Posterior vena cava (tissue), 2 donors: ENCODE results near the gene ATP1A1. TPM values are rescaled to one million over a fixed set of nuclear protein-coding genes. Genes with fewer than 3 reads are reported as not detected.

Experiments used
- DNase-seq: peaks from one replicate; pipeline ENCODE4 v3.0.0-alpha.2; 2020; ENCODE audit warnings: low spot score
- intact Hi-C, 2 donors: fragments of 100-400 bp; cut with DNase I; formaldehyde crosslinking; loops; one replicate each; pipeline versions ENCODE4 v1.14.1 to v1.14.2; 2022 to 2023
- total RNA-seq, 2 donors: library from RNA; stranded (reverse); fragmentation: NEBNext Ultra II Directional; extraction: Animal tissue kit (Norgen Biotek cat#: 25700); gene quantifications; one replicate each; pipeline ENCODE4 v1.2.1, GENCODE V29; 2021
- donor health status: DM: yes; HTN: yes; CAD: no.
- donor health status: DM: yes; HTN: yes; CAD: no.

Gene ATP1A1
- total RNA-seq, 2 donors from 2014 or later = 227 to 248 TPM

DNA sequence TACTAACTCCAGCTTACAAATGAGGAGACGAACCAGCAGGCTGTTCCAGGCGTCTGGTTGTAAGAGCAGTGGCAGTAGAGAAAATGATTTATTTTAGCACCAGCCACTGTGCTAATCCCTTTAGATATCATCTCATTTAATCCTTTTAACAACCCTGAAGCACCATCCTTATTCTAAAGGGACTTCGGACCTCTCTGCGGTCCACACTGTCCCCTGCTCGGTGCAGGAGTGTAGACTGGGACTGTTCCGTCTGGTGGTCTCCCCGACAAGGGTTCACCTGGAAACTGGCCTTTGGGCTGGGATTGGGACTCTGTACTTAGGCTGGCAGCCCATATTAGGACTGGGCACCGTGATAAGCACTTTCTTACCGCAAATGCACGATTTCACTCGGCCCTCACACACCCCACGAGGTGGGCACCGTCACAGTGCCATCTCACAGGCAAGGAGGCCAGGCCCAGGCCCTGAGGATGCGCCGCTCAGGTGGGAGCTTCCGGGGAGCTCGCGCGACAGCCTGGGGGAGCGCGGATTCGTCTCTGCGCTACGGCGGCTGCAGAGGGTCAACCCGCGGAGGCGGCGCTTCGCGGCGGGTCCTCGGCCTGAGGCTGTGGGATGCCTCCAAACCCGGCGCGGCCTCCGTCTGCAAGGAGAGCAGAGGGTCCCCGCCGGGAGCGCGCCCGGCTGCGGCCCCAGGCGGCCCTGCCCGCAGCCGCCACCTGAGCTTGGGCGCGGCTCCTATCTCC is 45.2 kb downstream of the ATP1A1 start:
- DNase-seq = peak; percentile 93
- intact Hi-C loops = loop anchor here in 1 of 2 donors (5.0 kb wide), 1 partner anchor 41 kb away; no protein-coding TSS in a partner anchor

DNA sequence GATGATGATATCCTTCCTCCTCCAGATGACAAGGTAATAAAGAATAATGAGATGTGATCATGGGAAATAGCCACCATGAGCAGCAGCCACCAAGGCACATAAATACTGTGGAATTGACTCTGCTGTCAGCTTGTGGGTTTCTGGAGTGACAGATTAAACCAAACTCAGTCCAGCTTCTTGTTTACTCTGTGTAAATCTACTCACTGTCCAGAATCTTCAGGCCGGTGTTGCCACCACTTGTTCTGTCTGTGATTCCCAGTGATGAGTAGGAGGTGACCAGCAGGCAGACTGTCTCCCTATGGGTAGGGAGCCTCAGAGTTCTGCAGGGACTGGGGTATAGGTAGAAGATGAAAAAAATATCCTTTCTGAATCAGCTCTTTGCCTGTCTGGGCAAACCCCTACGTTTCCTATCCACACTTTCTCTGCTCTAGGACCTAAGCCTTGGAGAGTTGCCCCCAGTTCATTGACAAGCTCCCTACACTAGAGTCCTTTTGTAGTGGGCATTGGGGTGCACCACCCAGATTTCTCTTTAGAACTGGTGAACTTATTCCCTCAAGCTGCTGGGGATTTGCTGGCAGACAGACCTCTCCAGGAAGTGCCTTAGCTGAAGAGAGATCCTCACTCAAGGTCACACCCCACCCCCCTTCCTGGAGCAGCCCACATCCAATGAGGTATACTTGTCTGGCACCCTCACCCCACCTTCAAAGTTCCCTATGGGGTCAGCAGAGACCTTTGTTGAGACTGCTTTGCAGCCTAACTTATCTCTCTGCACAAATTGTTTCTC is 47.6 kb downstream of the ATP1A1 start:
- no peak for DNase-seq
- intact Hi-C loops = no loop called here

GRCh38 chr1:116424438-116424837 is 51.4 kb downstream of the ATP1A1 start:
- intact Hi-C loops = no loop called here
- no peak for DNase-seq

GRCh38 chr1:116424863-116425262 is 51.8 kb downstream of the ATP1A1 start:
- intact Hi-C loops = no loop called here
- DNase-seq = no peak

- DNase-seq = no peak
- intact Hi-C loops = no loop called here
These were observed 52.9 kb downstream of the ATP1A1 start for GRCh38 chr1:116425987-116426386.

GRCh38 chr1:116426401-116426800 is 53.4 kb downstream of the ATP1A1 start:
- DNase-seq = no peak
- intact Hi-C loops = no loop called here

GRCh38 chr1:116428576-116428975 is 55.5 kb downstream of the ATP1A1 start:
- no peak for DNase-seq
- intact Hi-C loops = no loop called here

DNA sequence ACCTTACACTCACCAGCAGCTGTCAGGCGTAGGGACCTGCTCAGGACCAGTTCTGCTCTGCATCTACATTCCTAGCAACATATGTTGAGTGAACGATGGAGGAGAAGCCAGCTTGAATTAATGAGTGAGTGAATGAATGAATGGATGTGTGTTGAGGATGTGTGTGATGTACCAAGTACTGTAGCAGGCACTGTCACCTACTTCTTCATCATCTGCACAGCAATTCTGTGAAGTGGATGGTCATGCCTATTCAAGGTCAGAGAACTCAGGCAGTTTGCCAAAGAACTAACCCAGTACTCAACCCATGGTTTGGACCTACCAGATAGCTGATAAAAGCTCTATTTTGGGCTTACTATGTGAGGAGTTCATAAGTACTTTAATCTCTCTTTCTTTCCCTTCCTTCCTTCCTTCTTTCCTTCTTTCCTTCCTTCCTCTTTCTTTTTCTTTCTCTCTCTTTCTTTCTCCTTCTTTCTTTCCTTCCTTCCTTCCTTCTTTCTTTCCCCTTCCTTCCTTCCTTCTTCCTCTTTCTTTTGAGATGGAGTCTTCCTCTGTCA is 56.9 kb downstream of the ATP1A1 start:
- DNase-seq = no peak
- intact Hi-C loops = no loop called here

- intact Hi-C loops = no loop called here
- DNase-seq = no peak
These were observed 58.9 kb downstream of the ATP1A1 start for GRCh38 chr1:116431870-116432500.

DNA sequence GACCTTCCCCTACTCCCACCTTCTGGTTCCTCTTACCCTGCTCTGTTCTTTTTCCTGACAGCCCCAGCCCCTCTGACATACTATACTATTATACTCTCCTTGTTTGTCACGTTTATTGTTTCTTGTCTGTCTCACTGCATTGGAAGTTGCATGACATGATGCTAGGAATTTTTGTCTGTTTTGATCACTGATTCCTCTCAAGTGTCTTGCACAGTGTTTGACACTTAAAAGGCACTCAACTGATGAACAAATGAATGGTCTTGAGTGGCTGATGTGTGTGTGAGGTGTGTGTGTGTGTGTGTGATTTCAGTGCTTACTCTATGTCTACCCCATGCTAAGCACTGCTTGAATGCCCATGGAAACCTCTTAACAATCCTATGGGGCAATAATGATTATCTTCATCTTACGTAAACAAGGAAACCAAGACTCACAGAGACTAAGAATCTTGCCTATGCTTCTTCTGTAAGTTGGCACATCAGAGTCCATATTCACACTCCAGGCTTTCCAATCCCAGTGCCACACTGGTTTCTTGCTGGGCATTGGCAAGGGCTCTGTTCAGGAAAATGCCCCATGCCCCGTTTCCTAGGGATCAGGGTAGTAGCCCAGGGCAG is 59.7 kb downstream of the ATP1A1 start:
- no peak for DNase-seq
- intact Hi-C loops = no loop called here

DNA sequence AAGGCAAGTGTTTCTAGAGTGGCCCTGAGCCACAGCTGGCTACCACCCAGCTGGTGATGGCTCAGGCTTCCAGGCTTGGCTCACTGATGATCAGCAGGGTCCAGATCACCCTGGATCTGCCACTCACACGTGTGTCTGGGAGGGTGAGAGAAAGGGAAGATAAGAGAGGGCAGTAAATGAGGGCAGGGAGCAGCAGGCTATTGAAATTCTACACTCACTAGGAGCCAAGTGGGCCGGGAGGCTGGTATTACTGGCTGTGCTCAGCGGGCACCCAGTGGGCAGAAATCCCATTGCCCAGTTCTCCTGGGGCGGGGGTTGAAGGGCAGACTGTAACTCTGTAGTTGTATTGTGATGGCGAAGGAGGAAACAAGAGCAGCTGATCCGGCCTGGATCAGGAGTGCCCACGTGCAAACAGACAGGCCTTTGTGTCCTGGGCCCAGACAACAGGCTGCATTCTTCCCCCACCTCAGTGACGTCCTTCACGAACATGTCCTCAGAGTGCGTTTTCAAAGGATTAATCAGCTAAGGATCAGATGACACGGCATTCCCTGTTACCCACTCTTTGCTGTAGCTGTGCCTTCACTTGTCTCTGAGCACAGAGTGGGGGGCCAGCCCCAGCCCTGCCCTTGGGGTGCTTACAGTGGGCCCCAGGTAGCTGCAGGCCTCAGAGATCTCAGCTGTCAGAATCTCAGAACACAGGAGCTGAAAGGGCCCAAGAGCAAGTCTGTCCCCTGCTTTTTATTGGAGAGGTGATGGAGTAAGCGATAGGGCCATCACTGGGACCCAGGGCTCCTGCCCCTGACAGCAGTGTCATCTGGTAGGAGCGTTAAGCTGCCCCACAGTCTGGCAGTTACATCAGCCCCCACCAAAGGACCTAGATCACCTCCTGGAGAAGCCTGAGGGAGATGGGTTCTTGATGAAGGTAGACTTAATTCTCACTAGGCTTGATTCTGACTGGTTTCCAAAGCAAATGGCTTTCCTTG is 60.5 kb downstream of the ATP1A1 start:
- intact Hi-C loops = no loop called here
- no peak for DNase-seq

GRCh38 chr1:116434849-116435248 is 61.8 kb downstream of the ATP1A1 start:
- intact Hi-C loops = no loop called here

GRCh38 chr1:116435806-116436610 is 63.0 kb downstream of the ATP1A1 start:
- intact Hi-C loops = no loop called here

More at GRCh38 chr1:116434849-116435248, 61.8 kb downstream of the ATP1A1 start:
- DNase-seq = no peak

DNA sequence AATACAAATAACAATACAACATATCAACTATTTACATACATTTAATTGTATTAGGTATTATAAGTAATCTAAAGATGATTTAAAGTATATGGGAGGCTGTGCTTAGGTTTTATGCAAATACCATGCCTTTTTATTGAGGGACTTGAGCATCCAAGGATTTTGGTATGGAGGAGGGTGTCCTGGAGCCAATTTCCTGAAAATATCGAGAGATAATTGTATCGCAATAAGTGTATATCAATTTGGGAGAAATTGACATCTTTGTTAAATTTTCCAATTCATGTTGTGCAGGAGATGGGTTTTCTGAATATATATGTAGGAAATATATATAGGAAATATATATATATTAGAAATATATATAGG is 63.5 kb downstream of the ATP1A1 start:
- intact Hi-C loops = no loop called here
- no peak for DNase-seq

More at GRCh38 chr1:116435806-116436610, 63.0 kb downstream of the ATP1A1 start:
- no peak for DNase-seq

- DNase-seq = no peak
- intact Hi-C loops = no loop called here
These were observed 66.7 kb downstream of the ATP1A1 start for GRCh38 chr1:116439701-116440100.

DNA sequence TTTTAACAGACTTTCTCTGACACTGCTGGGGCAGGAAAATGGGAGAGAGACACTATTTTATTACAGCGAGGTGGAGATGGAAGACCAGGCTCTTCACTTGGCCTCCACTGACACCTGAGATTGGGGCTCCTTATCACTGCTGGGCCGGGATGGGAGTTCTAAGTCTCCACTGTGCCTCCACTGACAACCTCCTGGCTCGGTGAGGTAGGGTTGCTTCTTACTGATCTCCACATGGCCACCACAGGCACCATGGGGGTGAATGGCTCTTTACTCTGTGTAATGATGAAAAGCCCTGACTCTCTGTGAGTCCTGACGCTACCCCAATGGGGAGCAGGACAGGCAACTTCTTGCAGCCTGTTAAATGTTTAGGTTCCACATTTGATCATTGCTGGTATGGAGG is 67.7 kb downstream of the ATP1A1 start:
- no peak for DNase-seq
- intact Hi-C loops = no loop called here

GRCh38 chr1:116445534-116445933 is 72.5 kb downstream of the ATP1A1 start:
- intact Hi-C loops = no loop called here
- no peak for DNase-seq

DNA sequence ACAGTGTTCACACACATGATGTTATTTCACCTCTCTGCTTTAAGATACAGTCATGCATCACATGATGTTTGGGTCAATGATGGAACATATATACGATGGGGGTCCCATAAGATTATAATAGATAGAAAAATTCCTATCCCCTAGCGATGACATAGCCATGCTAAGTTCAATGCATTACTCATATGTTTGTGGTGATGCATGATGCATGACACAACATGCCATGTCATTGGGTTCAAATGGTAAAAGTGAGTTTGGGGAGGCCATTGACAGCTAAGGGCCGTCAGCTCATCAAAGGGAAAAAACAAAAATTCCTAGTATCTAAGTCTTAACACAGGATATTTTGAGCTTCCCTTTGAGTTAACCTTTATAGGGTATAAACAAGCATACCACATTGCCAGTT is 73.6 kb downstream of the ATP1A1 start:
- DNase-seq = no peak
- intact Hi-C loops = no loop called here
